Ishikawa (cell line): ENCODE measurements around the gene HUS1B.
A peak's percentile ranks its signal among the peaks of the same experiment; 100 is the strongest.

ENCODE experiments used
- CEBPB ChIP-seq: IDR thresholded peaks from 2 replicates; pipeline ENCODE4 v1.6.1; 2012
- CREB1 ChIP-seq: IDR thresholded peaks from 2 replicates; pipeline ENCODE4 v1.6.1; 2012; ENCODE audit warnings: low read depth
- EGR1 ChIP-seq: IDR thresholded peaks from 2 replicates; pipeline ENCODE4 v1.6.1; 2012
- EP300 ChIP-seq: IDR thresholded peaks from 2 replicates; pipeline ENCODE4 v1.6.1; 2012; ENCODE audit warnings: borderline replicate concordance
- FOXM1 ChIP-seq: IDR thresholded peaks from 2 replicates; pipeline ENCODE4 v1.6.1; 2012; ENCODE audit warnings: low read depth, borderline replicate concordance
- NFIC ChIP-seq: IDR thresholded peaks from 2 replicates; pipeline ENCODE4 v1.6.1; 2012
- RAD21 ChIP-seq: IDR thresholded peaks from 2 replicates; pipeline ENCODE4 v1.6.1; 2012; ENCODE audit warnings: low read depth
- TAF1 ChIP-seq: IDR thresholded peaks from 2 replicates; pipeline ENCODE4 v1.6.1; 2012; ENCODE audit warnings: low read depth, mild to moderate bottlenecking
- TCF12 ChIP-seq: IDR thresholded peaks from 2 replicates; pipeline ENCODE4 v1.6.1; 2012; ENCODE audit warnings: low read depth
- TEAD4 ChIP-seq: IDR thresholded peaks from 2 replicates; pipeline ENCODE4 v1.6.1; 2012
- YY1 ChIP-seq: IDR thresholded peaks from 2 replicates; pipeline ENCODE4 v1.6.1; 2012; ENCODE audit warnings: low read depth
- ZBTB7A ChIP-seq: IDR thresholded peaks from 2 replicates; pipeline ENCODE4 v1.6.1; 2012; ENCODE audit warnings: low read depth
- TF ChIP-seq, protein P1 (sequence below): IDR thresholded peaks from 2 replicates; pipeline ENCODE4 v1.6.1; 2012; ENCODE audit warnings: low read depth, mild to moderate bottlenecking
- TF ChIP-seq, protein P2 (sequence below): IDR thresholded peaks from 2 replicates; pipeline ENCODE4 v1.6.1; 2012
- TF ChIP-seq, protein P3 (sequence below): IDR thresholded peaks from 2 replicates; pipeline ENCODE4 v1.6.1; 2012

HUS1B gene

DNA sequence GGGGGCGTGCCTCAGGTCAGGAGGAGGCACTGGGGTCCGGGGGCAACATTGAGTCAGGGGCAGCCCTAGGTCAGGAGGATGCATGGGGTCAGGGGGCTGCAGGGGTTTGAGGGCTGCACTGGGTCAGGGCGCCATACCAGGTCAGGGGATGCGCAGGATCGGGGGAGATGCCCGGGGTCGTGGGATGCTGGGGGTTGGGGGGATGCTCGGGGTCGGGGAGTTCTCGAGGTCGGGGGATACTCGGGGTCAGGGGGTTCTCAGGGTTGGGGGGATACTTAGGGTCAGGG, 36.8 kb upstream of the HUS1B start:
- TF ChIP-seq, protein P1, sequence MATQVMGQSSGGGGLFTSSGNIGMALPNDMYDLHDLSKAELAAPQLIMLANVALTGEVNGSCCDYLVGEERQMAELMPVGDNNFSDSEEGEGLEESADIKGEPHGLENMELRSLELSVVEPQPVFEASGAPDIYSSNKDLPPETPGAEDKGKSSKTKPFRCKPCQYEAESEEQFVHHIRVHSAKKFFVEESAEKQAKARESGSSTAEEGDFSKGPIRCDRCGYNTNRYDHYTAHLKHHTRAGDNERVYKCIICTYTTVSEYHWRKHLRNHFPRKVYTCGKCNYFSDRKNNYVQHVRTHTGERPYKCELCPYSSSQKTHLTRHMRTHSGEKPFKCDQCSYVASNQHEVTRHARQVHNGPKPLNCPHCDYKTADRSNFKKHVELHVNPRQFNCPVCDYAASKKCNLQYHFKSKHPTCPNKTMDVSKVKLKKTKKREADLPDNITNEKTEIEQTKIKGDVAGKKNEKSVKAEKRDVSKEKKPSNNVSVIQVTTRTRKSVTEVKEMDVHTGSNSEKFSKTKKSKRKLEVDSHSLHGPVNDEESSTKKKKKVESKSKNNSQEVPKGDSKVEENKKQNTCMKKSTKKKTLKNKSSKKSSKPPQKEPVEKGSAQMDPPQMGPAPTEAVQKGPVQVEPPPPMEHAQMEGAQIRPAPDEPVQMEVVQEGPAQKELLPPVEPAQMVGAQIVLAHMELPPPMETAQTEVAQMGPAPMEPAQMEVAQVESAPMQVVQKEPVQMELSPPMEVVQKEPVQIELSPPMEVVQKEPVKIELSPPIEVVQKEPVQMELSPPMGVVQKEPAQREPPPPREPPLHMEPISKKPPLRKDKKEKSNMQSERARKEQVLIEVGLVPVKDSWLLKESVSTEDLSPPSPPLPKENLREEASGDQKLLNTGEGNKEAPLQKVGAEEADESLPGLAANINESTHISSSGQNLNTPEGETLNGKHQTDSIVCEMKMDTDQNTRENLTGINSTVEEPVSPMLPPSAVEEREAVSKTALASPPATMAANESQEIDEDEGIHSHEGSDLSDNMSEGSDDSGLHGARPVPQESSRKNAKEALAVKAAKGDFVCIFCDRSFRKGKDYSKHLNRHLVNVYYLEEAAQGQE, result no peak
- TF ChIP-seq, protein P2, sequence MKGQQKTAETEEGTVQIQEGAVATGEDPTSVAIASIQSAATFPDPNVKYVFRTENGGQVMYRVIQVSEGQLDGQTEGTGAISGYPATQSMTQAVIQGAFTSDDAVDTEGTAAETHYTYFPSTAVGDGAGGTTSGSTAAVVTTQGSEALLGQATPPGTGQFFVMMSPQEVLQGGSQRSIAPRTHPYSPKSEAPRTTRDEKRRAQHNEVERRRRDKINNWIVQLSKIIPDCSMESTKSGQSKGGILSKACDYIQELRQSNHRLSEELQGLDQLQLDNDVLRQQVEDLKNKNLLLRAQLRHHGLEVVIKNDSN, result no peak
- no peak for TF ChIP-seq EGR1
- TF ChIP-seq FOXM1, result no peak
- no peak for TF ChIP-seq CREB1

DNA sequence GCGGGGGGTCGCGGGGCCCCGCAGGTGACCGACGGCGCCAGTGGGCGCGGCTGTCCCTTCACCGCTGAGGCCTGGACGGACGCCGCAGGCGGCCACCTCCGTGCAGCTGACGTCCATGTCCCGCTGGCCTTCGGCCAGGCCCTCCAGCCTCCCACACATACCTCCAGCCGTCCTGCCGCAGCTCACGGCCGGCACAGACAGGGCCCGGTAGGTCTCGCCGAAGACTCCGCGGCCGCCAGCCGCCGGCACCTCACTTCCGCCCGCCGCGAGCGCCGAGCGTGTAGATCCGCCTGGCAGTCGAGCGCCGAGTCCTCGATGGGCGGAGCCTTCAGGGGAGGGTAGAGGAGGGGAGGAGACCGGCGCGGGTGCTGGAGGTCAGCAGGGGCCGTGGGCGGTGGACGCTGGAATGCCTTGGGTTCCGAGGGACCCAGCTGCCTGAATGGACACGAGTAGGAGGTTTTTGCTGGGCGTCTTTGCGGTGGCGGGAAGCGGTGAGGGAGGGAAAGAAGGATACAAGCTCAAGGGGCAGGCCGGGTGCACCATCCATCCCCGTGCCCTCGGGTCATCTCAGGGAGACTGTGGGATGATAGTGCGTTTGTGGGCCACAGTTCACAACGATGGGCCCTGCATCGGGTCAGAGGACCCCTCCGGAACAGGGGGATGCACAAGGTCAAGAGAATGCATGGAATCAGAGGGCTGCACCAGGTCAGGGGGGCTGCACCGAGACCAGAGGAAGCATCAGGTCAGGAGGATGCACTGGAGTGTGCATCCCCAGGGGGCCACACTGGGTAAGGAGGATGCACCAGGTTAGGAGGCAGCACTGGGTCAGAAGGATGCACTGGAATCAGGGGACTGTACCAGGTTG, 36.2 kb upstream of the HUS1B start, which contains the start of gene EXOC2:
Gene EXOC2 (minus strand): TSS at position 282 of the 865 bp plus-strand sequence. CDS start 55,321 bp downstream, outside the sequence.
- TF ChIP-seq RAD21 (no peak), CREB1 (0 out of 2 replicates have a peak, but pooled peaks have one; percentile 35), TCF12 (peak; percentile 54; the same call in 1 of the 2 replicates), FOXM1 (no peak), CEBPB (no peak), EGR1 (peak; percentile 65), NFIC (peak; percentile 71), EP300 (0 out of 2 replicates have a peak, but pooled peaks have one; percentile 35), TAF1 (peak; percentile 73; the same call in 1 of the 2 replicates), TEAD4 (no peak; the same call in 1 of the 2 replicates), YY1 (peak; percentile 88), ZBTB7A (0 out of 2 replicates have a peak, but pooled peaks have one; percentile 39)
- TF ChIP-seq, protein P2, result no peak
- TF ChIP-seq, protein P3, sequence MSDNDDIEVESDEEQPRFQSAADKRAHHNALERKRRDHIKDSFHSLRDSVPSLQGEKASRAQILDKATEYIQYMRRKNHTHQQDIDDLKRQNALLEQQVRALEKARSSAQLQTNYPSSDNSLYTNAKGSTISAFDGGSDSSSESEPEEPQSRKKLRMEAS, result peak; percentile 77; the same call in 1 of the 2 replicates
- TF ChIP-seq, protein P1, result no peak

DNA sequence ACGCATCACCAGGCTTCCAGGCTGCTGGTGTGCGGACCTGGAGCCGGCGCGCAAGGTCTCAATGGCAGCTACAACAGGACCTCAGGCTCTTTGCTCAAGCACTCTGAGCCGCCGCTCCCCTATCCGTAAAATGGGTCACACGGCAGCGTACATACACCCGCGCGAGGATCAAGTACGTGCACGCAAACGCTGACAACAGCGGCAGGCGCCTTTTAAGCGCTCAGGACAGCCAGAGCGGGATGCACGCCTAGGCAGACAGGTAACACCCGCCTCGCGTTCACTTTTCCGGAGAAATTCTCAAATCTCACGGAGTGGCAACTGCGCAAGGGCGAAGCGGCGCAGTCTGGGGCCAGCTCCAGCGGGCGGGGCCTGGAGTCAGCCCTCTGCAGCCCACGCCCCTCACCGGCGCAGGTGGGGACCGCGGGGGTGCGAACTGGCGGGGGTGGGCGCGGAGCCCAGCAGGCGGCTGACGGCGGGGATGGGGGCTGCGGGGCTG, 35.5 kb upstream of the HUS1B start:
- TF ChIP-seq TAF1, result no peak; the same call in 1 of the 2 replicates
- TF ChIP-seq, protein P1, result no peak
- no peak for TF ChIP-seq FOXM1
- no peak for TF ChIP-seq TCF12
- TF ChIP-seq TEAD4, result no peak
- TF ChIP-seq RAD21, result no peak
- TF ChIP-seq, protein P2, result no peak
- no peak for TF ChIP-seq YY1
- TF ChIP-seq, protein P3, result no peak
- TF ChIP-seq NFIC, result no peak
- no peak for TF ChIP-seq CREB1

DNA sequence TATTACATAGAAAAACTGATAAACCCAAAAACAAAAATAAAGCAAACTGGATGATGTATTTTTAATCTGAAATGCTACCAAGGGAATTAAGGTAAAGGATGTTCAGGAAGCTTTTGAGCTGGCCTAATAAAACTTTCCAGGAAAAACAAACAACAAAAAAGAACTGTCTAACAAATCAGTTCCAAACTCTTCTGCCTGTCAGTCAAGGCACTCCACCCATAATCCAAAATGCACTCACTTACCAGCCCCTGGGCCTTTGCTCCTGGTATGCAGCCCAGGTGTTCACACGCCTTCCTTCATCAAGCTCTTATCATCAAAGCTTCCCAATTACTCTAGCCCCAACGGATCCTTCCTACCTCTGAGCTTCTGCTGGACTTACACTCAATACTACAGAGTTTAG, 32.3 kb upstream of the HUS1B start:
- no peak for TF ChIP-seq EGR1
- no peak for TF ChIP-seq TEAD4
- TF ChIP-seq CREB1, result no peak
- TF ChIP-seq, protein P2, result no peak
- no peak for TF ChIP-seq TAF1
- TF ChIP-seq RAD21, result no peak
- no peak for TF ChIP-seq YY1
- TF ChIP-seq, protein P1, result no peak
- no peak for TF ChIP-seq CEBPB
- TF ChIP-seq TCF12, result no peak
- TF ChIP-seq, protein P3, result no peak
- TF ChIP-seq ZBTB7A, result no peak
- no peak for TF ChIP-seq NFIC
- TF ChIP-seq EP300, result no peak
